SK-N-SH treated with all-trans-retinoic acid at 6 μM for 48 hours (cell line): Measurements from ENCODE around the gene EFCAB9.
"Not testable (repeated sequence)": the region's sequence is repeated elsewhere in the genome, so short reads cannot be mapped to it uniquely, and the experiment has no call there.

Experiments
- ATAC-seq: fragments of 200-7000 bp; cut with Tn5 transposase; 3 replicates; pipeline ENCODE4 v1.9.1; 2020; ENCODE audit warnings: mild to moderate bottlenecking, moderate library complexity
- ARNTL ChIP-seq: fragments of 450-650 bp; formaldehyde crosslinking; IDR thresholded peaks from 2 replicates; pipeline ENCODE4 v1.5.0; 2020; ENCODE audit warnings: low read depth, mild to moderate bottlenecking, moderate library complexity, borderline replicate concordance
- CREB5 ChIP-seq: fragments of 250-450 bp; sonication (Bioruptor Pico); IDR thresholded peaks from 2 replicates; pipeline ENCODE4 v1.5.1; 2020; ENCODE audit warnings: low read depth, mild to moderate bottlenecking, moderate library complexity
- CSDC2 ChIP-seq: fragments of 250-450 bp; sonication (Bioruptor Pico); IDR thresholded peaks from 2 replicates; pipeline ENCODE4 v1.5.0; 2020; ENCODE audit warnings: mild to moderate bottlenecking, moderate library complexity
- CSRNP3 ChIP-seq: fragments of 250-450 bp; sonication (Bioruptor Pico); IDR thresholded peaks from 2 replicates; pipeline ENCODE4 v1.5.1; 2021; ENCODE audit warnings: mild to moderate bottlenecking, moderate library complexity
- ESRRG ChIP-seq: fragments of 250-450 bp; sonication (Bioruptor Pico); IDR thresholded peaks from 2 replicates; pipeline ENCODE4 v1.6.1; 2021; ENCODE audit warnings: mild to moderate bottlenecking
- GLIS3 ChIP-seq: fragments of 250-450 bp; sonication (Bioruptor Pico); IDR thresholded peaks from 2 replicates; pipeline ENCODE4 v1.5.0; 2020; ENCODE audit warnings: mild to moderate bottlenecking, moderate library complexity
- OSR1 ChIP-seq: fragments of 250-450 bp; sonication (Bioruptor Pico); IDR thresholded peaks from 2 replicates; pipeline ENCODE4 v1.8.0; 2022; ENCODE audit warnings: moderate library complexity, mild to moderate bottlenecking, inconsistent platforms
- PATZ1 ChIP-seq: fragments of 250-450 bp; sonication (Bioruptor Pico); IDR thresholded peaks from 2 replicates; pipeline ENCODE4 v1.8.0; 2020; ENCODE audit warnings: mild to moderate bottlenecking, moderate library complexity, borderline replicate concordance
- POU6F1 ChIP-seq: fragments of 250-450 bp; sonication (Bioruptor Pico); IDR thresholded peaks from 2 replicates; pipeline ENCODE4 v1.8.0; 2021; ENCODE audit warnings: low read depth, mild to moderate bottlenecking, moderate library complexity, borderline replicate concordance
- PPARA ChIP-seq: fragments of 250-450 bp; sonication (Bioruptor Pico); IDR thresholded peaks from 2 replicates; pipeline ENCODE4 v1.5.0; 2020; ENCODE audit warnings: mild to moderate bottlenecking, borderline replicate concordance
- RARB ChIP-seq: fragments of 250-450 bp; sonication (Bioruptor Pico); IDR thresholded peaks from 2 replicates; pipeline ENCODE4 v1.8.0; 2021; ENCODE audit warnings: mild to moderate bottlenecking, moderate library complexity
- SNAI2 ChIP-seq: fragments of 250-450 bp; sonication (Bioruptor Pico); IDR thresholded peaks from 2 replicates; pipeline ENCODE4 v1.5.0; 2020; ENCODE audit warnings: mild to moderate bottlenecking, moderate library complexity
- TCF4 ChIP-seq: fragments of 250-450 bp; sonication (Bioruptor Pico); IDR thresholded peaks from 2 replicates; pipeline ENCODE4 v1.8.0; 2021; ENCODE audit warnings: mild to moderate bottlenecking, moderate library complexity, borderline replicate concordance
- TOX ChIP-seq: fragments of 250-450 bp; sonication (Bioruptor Pico); IDR thresholded peaks from 2 replicates; pipeline ENCODE4 v1.8.0; 2021; ENCODE audit warnings: mild to moderate bottlenecking, moderate library complexity, borderline replicate concordance
- TSHZ2 ChIP-seq: fragments of 250-450 bp; sonication (Bioruptor Pico); IDR thresholded peaks from 2 replicates; pipeline ENCODE4 v1.5.0; 2020; ENCODE audit warnings: mild to moderate bottlenecking, moderate library complexity
- ZFP3 ChIP-seq: fragments of 250-450 bp; sonication (Bioruptor Pico); IDR thresholded peaks from 2 replicates; pipeline ENCODE4 v1.5.0; 2020; ENCODE audit warnings: mild to moderate bottlenecking, moderate library complexity
- ZFP30 ChIP-seq: fragments of 450-650 bp; formaldehyde crosslinking; IDR thresholded peaks from 2 replicates; pipeline ENCODE4 v1.5.0; 2022; ENCODE audit warnings: mild to moderate bottlenecking, moderate library complexity
- ZNF565 ChIP-seq: fragments of 450-650 bp; formaldehyde crosslinking; conservative IDR thresholded peaks from 2 replicates; pipeline ENCODE4 v1.5.0; 2020; ENCODE audit warnings: low read depth, mild to moderate bottlenecking, moderate library complexity
- ZNF70 ChIP-seq: fragments of 450-650 bp; formaldehyde crosslinking; IDR thresholded peaks from 2 replicates; pipeline ENCODE4 v1.5.0; 2020; ENCODE audit warnings: mild to moderate bottlenecking, moderate library complexity
- ZNF8 ChIP-seq: fragments of 450-650 bp; formaldehyde crosslinking; IDR thresholded peaks from 2 replicates; pipeline ENCODE4 v1.5.0; 2020; ENCODE audit warnings: mild to moderate bottlenecking, moderate library complexity

The EFCAB9 gene

GRCh38 chr5:172147857-172148256 is 46.1 kb upstream of the EFCAB9 start:
- TF ChIP-seq TCF4 (CRISPR knock-in tag) (no peak), ZNF565 (CRISPR knock-in tag) (no peak), GLIS3 (CRISPR knock-in tag) (no peak), ESRRG (no peak), SNAI2 (CRISPR knock-in tag) (no peak)
- TF ChIP-seq, all 23 proteins: peak for 0
- ATAC-seq: no peak

GRCh38 chr5:172148381-172148780 is 45.6 kb upstream of the EFCAB9 start:
- ATAC-seq: no peak
- TF ChIP-seq ESRRG (no peak), ZNF8 (CRISPR knock-in tag) (no peak), CSDC2 (CRISPR knock-in tag) (no peak), PATZ1 (no peak)
- TF ChIP-seq, all 23 proteins: peak for 0

GRCh38 chr5:172149073-172149472 is 44.9 kb upstream of the EFCAB9 start:
- no peak for ATAC-seq
- TF ChIP-seq ZFP3 (CRISPR knock-in tag): no peak
- no peak for TF ChIP-seq ESRRG
- TF ChIP-seq ZFP30 (CRISPR knock-in tag): no peak
- TF ChIP-seq TOX (CRISPR knock-in tag): no peak
- TF ChIP-seq CREB5 (CRISPR knock-in tag): no peak
- no peak for TF ChIP-seq CSDC2 (CRISPR knock-in tag)
- no peak for TF ChIP-seq OSR1 (CRISPR knock-in tag)
- TF ChIP-seq, all 23 proteins: peak for 0

- ATAC-seq: not testable (repeated sequence)
Observed at GRCh38 chr5:172149481-172149880, 44.5 kb upstream of the EFCAB9 start.

- no peak for TF ChIP-seq PPARA
- no peak for TF ChIP-seq ZNF70 (CRISPR knock-in tag)
- TF ChIP-seq OSR1 (CRISPR knock-in tag): no peak
- TF ChIP-seq ESRRG: no peak
- no peak for TF ChIP-seq POU6F1
- no peak for TF ChIP-seq TSHZ2
- no peak for TF ChIP-seq PATZ1
- TF ChIP-seq ZNF565 (CRISPR knock-in tag): no peak
- no peak for TF ChIP-seq ZNF8 (CRISPR knock-in tag)
- TF ChIP-seq ZFP30 (CRISPR knock-in tag): no peak
- no peak for TF ChIP-seq RARB
- TF ChIP-seq GLIS3 (CRISPR knock-in tag): no peak
- no peak for TF ChIP-seq SNAI2 (CRISPR knock-in tag)
- TF ChIP-seq CSDC2 (CRISPR knock-in tag): no peak
- no peak for TF ChIP-seq TCF4 (CRISPR knock-in tag)
- no peak for TF ChIP-seq ARNTL
- TF ChIP-seq CSRNP3 (CRISPR knock-in tag): no peak
- ATAC-seq: no peak
Observed at GRCh38 chr5:172150514-172151425, 43.2 kb upstream of the EFCAB9 start.
